OCI-LY7 (cell line): Measurements from ENCODE around the gene TLDC2. TPM values are rescaled to one million over a fixed set of nuclear protein-coding genes. Genes with fewer than 3 reads are reported as not detected.

ENCODE experiments used
- Bru-seq: library from RNA; stranded (reverse); fragments of 400-500 nt; gene quantifications from one replicate; lab custom pipeline; 2021; lab: Mats Ljungman, UMichigan
- BruChase-seq, 2 experiments: library from RNA; stranded (reverse); fragments of 400-500 nt; gene quantifications; one replicate each; lab custom pipeline; 2021; lab: Mats Ljungman, UMichigan
- BruUV-seq: library from RNA; stranded (reverse); fragments of 400-500 nt; replicated peaks from 2 replicates; lab custom pipeline; 2021; lab: Mats Ljungman, UMichigan
- CTCF ChIA-PET: fragments of 300-600 bp; sonication (Branson Sonifier 250); formaldehyde crosslinking; loops from one replicate; lab custom pipeline; 2022; ENCODE audit warnings: antibody characterized with exemption; ENCODE audit not compliant: unreplicated experiment; lab: Charles Lee
- POLR2A ChIA-PET: fragments of 300-600 bp; sonication (Branson Sonifier 250); formaldehyde crosslinking; loops from one replicate; lab custom pipeline; 2022; ENCODE audit warnings: antibody characterized with exemption; lab: Charles Lee
- DNase-seq: peaks from one replicate; pipeline ENCODE4 v3.0.0-alpha.2; 2015; ENCODE audit warnings: low spot score
- H2AFZ ChIP-seq: fragments of 200-600 bp; sonication (generic), shearing (Covaris generic); 2 replicates; pipeline ENCODE4 v1.6.1; 2014; ENCODE audit warnings: mild to moderate bottlenecking, antibody characterized with exemption, low read length, moderate library complexity
- H3K27ac ChIP-seq: fragments of 200-600 bp; sonication (generic); 2 replicates; pipeline ENCODE4 v1.5.1; 2014; ENCODE audit warnings: mixed run types, low read depth, mild to moderate bottlenecking, moderate library complexity, low read length, inconsistent platforms; ENCODE audit not compliant: poor library complexity, severe bottlenecking
- H3K36me3 ChIP-seq: fragments of 200-600 bp; sonication (generic); 2 replicates; pipeline ENCODE4 v1.6.1; 2014; ENCODE audit warnings: mild to moderate bottlenecking, antibody characterized with exemption, low read length, moderate library complexity, mixed read lengths; ENCODE audit not compliant: insufficient read depth
- H3K4me1 ChIP-seq: fragments of 200-600 bp; sonication (generic); 2 replicates; pipeline ENCODE4 v1.5.1; 2014; ENCODE audit warnings: mild to moderate bottlenecking, low read length; ENCODE audit not compliant: insufficient read depth, poor library complexity, severe bottlenecking
- H3K4me2 ChIP-seq: fragments of 200-600 bp; sonication (generic); 2 replicates; pipeline ENCODE4 v1.6.1; 2014; ENCODE audit warnings: mild to moderate bottlenecking, low read length
- H3K4me3 ChIP-seq: fragments of 200-600 bp; sonication (generic); 2 replicates; pipeline ENCODE4 v1.5.1; 2014; ENCODE audit warnings: mild to moderate bottlenecking, low read depth, low read length; ENCODE audit not compliant: poor library complexity, severe bottlenecking
- H3K79me2 ChIP-seq: fragments of 200-600 bp; sonication (generic); 2 replicates; pipeline ENCODE4 v1.6.1; 2016; ENCODE audit warnings: low read depth, mild to moderate bottlenecking, low read length, moderate library complexity, mixed read lengths; ENCODE audit not compliant: insufficient read depth
- H3K9me2 ChIP-seq: fragments of 200-600 bp; sonication (generic); 2 replicates; pipeline ENCODE4 v1.6.1; 2016; ENCODE audit warnings: mild to moderate bottlenecking, low read length, mixed read lengths; ENCODE audit not compliant: insufficient read depth
- H3K9me3 ChIP-seq: fragments of 200-600 bp; sonication (generic); 2 replicates; pipeline ENCODE4 v1.6.1; 2014; ENCODE audit warnings: mild to moderate bottlenecking, mixed run types, low read length, mixed read lengths
- H4K20me1 ChIP-seq: fragments of 200-600 bp; sonication (generic); 2 replicates; pipeline ENCODE4 v1.6.1; 2014; ENCODE audit warnings: mild to moderate bottlenecking, antibody characterized with exemption, low read length, moderate library complexity, mixed read lengths; ENCODE audit not compliant: insufficient read depth
- CTCF ChIP-seq: fragments of 200-600 bp; sonication (generic); conservative IDR thresholded peaks from 2 replicates; pipeline ENCODE4 v1.5.1; 2014; ENCODE audit warnings: mild to moderate bottlenecking, antibody characterized with exemption, low read length, moderate library complexity, mixed read lengths
- EZH2phosphoT487 ChIP-seq: fragments of 200-600 bp; sonication (generic); IDR thresholded peaks from 2 replicates; pipeline ENCODE4 v1.6.1; 2018; ENCODE audit warnings: low read depth, borderline replicate concordance, mild to moderate bottlenecking, mixed run types, antibody characterized with exemption, low read length, moderate library complexity, mixed read lengths
- intact Hi-C: fragments of 100-400 bp; cut with micrococcal nuclease; formaldehyde crosslinking; loops from one replicate; pipeline ENCODE4 v1.10.0; 2022; ENCODE audit not compliant: unreplicated experiment
- long read RNA-seq: library from polyadenylated mRNA; stranded (forward); transcript quantifications from one replicate; pipeline ENCODE4 v2.0.0, GENCODE V29; 2022
- total RNA-seq, 2 experiments: library from RNA; depleted of rRNA in 1 of 2; stranded (reverse); fragments of >200 nt in 1 of 2; shearing (Covaris generic) in 1 of 2; gene quantifications; 2 replicates each; pipeline ENCODE4 v1.2.3, GENCODE V29; 2014 to 2022

TLDC2 gene
- total RNA-seq (2014; rRNA removed; shearing (Covaris generic)) (0.18 TPM in 1 of 2 replicates, not detected in the other), total RNA-seq (2022) (not detected in 2 replicates), Bru-seq, nascent RNA (not detected), BruChase-seq, experiment 1, labeled RNA remaining after a 6-hour chase (percentile 9 among the genes with signal in this experiment), BruChase-seq, experiment 2, labeled RNA remaining after a 2-hour chase (not detected)
- long read RNA-seq, partial matches to known transcripts: 0 of 1 reads
- long read RNA-seq, other reads (novel, unspliced or antisense): 1 of 1 reads

- Histone ChIP-seq H3K27ac (no peak within 1 kb of the TSS), H2AFZ (no peak within 1 kb of the TSS), H3K4me1 (no peaks in the 10 kb centered on the region), H3K79me2 (no peaks in the 10 kb centered on the region), H3K9me3 (no peaks in the 10 kb centered on the region), H4K20me1 (no peaks in the 10 kb centered on the region), H3K4me3 (no peak within 1 kb of the TSS), H3K9me2 (no peaks in the 10 kb centered on the region), H3K36me3 (no peaks in the 10 kb centered on the region), H3K4me2 (no peak within 1 kb of the TSS)
- TF ChIP-seq CTCF: no peak
- no peak for TF ChIP-seq EZH2phosphoT487
- BruUV-seq: no TSS peak
- ChIA-PET POLR2A (interaction anchor here (0.5 to 1.3 kb wide), 3 partner anchors 9 to 253 kb away, joined by 5 to 9 read pairs (median 6); partner anchors contain the start of gene DSN1), CTCF (interaction anchor here (0.5 to 1.0 kb wide), 2 partner anchors 8 to 40 kb away, joined by 3 to 7 read pairs; no protein-coding TSS in a partner anchor)
- DNase-seq: no peak
- intact Hi-C loops: no loop called here
Measured at GRCh38 chr20:36875702-36876472, at the start of gene TLDC2. TLDC2 (plus strand) TSS chr20:36876138; CDS start chr20:36876175, 37 bp downstream.

- no peak for TF ChIP-seq CTCF
- TF ChIP-seq EZH2phosphoT487: no peak
- no TSS peak for BruUV-seq
- ChIA-PET POLR2A (no interaction called here), CTCF (no interaction called here)
- Histone ChIP-seq H2AFZ (no peak overlapping the region), H3K4me2 (no peak overlapping the region), H3K4me3 (no peak overlapping the region), H4K20me1 (no peaks in the 10 kb centered on the region), H3K79me2 (no peaks in the 10 kb centered on the region), H3K4me1 (no peaks in the 10 kb centered on the region), H3K36me3 (peaks cover 12% of the 10 kb centered on the region; the same call in 1 of the 2 replicates), H3K27ac (no peak overlapping the region), H3K9me2 (no peaks in the 10 kb centered on the region), H3K9me3 (no peaks in the 10 kb centered on the region)
- intact Hi-C loops: no loop called here
- no peak for DNase-seq
Measured at GRCh38 chr20:36826554-36827244, 49.2 kb upstream of the TLDC2 start.
